IMR-90 (cell line): ENCODE results near the gene STX7. TPM values are rescaled to one million over a fixed set of nuclear protein-coding genes. Genes with fewer than 3 reads are reported as not detected.

ENCODE experiments used
- ATAC-seq: fragments of 200-7000 bp; cut with Tn5 transposase; 2 replicates; pipeline ENCODE4 v1.9.1; 2020; ENCODE audit warnings: low read depth, mild to moderate bottlenecking, moderate library complexity
- BruUV-seq: library from RNA; stranded (reverse); fragments of 400-500 nt; replicated peaks from 2 replicates; lab custom pipeline; 2021; lab: Mats Ljungman, UMichigan
- CTCF ChIA-PET: fragments of 300-600 bp; formaldehyde crosslinking; extraction: SDS; loops from one replicate; lab custom pipeline; 2021; ENCODE audit warnings: antibody characterized with exemption; lab: Yijun Ruan, JAX
- POLR2A ChIA-PET: fragments of 300-600 bp; sonication (Branson Sonifier 250); formaldehyde crosslinking; loops from one replicate; lab custom pipeline; 2022; ENCODE audit warnings: antibody characterized with exemption; ENCODE audit not compliant: unreplicated experiment; lab: Charles Lee
- DNase-seq: peaks from one replicate; pipeline ENCODE4 v3.0.0; 2013
- H2AFZ ChIP-seq: replicated peaks from 2 replicates; pipeline ENCODE3; 2013; ENCODE audit warnings: low read length, mild to moderate bottlenecking; ENCODE audit not compliant: poor library complexity
- H2AK5ac ChIP-seq: 2 replicates; pipeline ENCODE4 v1.6.1; 2013; ENCODE audit warnings: low read depth, low read length, inconsistent platforms
- H2AK9ac ChIP-seq: replicated peaks from 2 replicates; pipeline ENCODE3; 2013; ENCODE audit warnings: mild to moderate bottlenecking, low read depth, low read length, moderate library complexity; ENCODE audit not compliant: poor library complexity
- H2BK120ac ChIP-seq: 2 replicates; pipeline ENCODE4 v1.6.1; 2013; ENCODE audit warnings: low read depth, low read length, inconsistent platforms
- H2BK15ac ChIP-seq: 3 replicates; pipeline ENCODE4 v1.6.1; 2013; ENCODE audit warnings: low read depth, low read length, inconsistent platforms
- H2BK20ac ChIP-seq: 2 replicates; pipeline ENCODE4 v1.6.1; 2013; ENCODE audit warnings: low read depth, mild to moderate bottlenecking, inconsistent platforms, low read length, moderate library complexity
- H2BK5ac ChIP-seq: 2 replicates; pipeline ENCODE4 v1.6.1; 2013; ENCODE audit warnings: mild to moderate bottlenecking, low read depth, low read length, inconsistent platforms; ENCODE audit not compliant: poor library complexity, severe bottlenecking
- H3K14ac ChIP-seq: replicated peaks from 2 replicates; pipeline ENCODE4 v1.6.1; 2013; ENCODE audit warnings: low read depth, low read length, inconsistent platforms
- H3K18ac ChIP-seq: 2 replicates; pipeline ENCODE4 v1.6.1; 2013; ENCODE audit warnings: low read depth, low read length, control low read depth
- H3K23ac ChIP-seq: 2 replicates; pipeline ENCODE4 v1.6.1; 2013; ENCODE audit warnings: low read depth, low read length, inconsistent platforms
- H3K27ac ChIP-seq: 2 replicates; pipeline ENCODE4 v1.5.1; 2013; ENCODE audit warnings: mild to moderate bottlenecking, control low read depth, low read length; ENCODE audit not compliant: insufficient read depth
- H3K27me3 ChIP-seq: 2 replicates; pipeline ENCODE4 v1.6.1; 2013; ENCODE audit warnings: low read length; ENCODE audit not compliant: control insufficient read depth, insufficient read depth
- H3K36me3 ChIP-seq: 2 replicates; pipeline ENCODE4 v1.6.1; 2013; ENCODE audit warnings: low read length, mixed read lengths; ENCODE audit not compliant: control insufficient read depth, insufficient read depth
- H3K4ac ChIP-seq: 2 replicates; pipeline ENCODE4 v1.6.1; 2013; ENCODE audit warnings: low read depth, low read length, inconsistent platforms
- H3K4me1 ChIP-seq: 2 replicates; pipeline ENCODE4 v1.6.1; 2013; ENCODE audit warnings: low read length, mixed read lengths; ENCODE audit not compliant: control insufficient read depth, insufficient read depth
- H3K4me2 ChIP-seq: 2 replicates; pipeline ENCODE4 v1.6.1; 2013; ENCODE audit warnings: low read depth, mild to moderate bottlenecking, control low read depth, low read length, moderate library complexity
- H3K4me3 ChIP-seq: 2 replicates; pipeline ENCODE4 v1.5.1; 2013; ENCODE audit warnings: low read depth, mild to moderate bottlenecking, control low read depth, low read length, moderate library complexity; ENCODE audit not compliant: insufficient read depth
- H3K56ac ChIP-seq: 2 replicates; pipeline ENCODE4 v1.6.1; 2013; ENCODE audit warnings: low read length, inconsistent platforms; ENCODE audit not compliant: insufficient read depth; ENCODE audit errors: extremely low read depth
- H3K79me1 ChIP-seq, 2 experiments: 2 replicates each; pipeline ENCODE4 v1.6.1; 2013; ENCODE audit warnings: low read length in 2 of 2, inconsistent platforms in 1 of 2, low read depth in 1 of 2
- H3K9ac ChIP-seq: 2 replicates; pipeline ENCODE4 v1.6.1; 2013; ENCODE audit warnings: low read depth, low read length, control low read depth
- H3K9me1 ChIP-seq: 2 replicates; pipeline ENCODE4 v1.6.1; 2013; ENCODE audit warnings: low read length, inconsistent platforms; ENCODE audit not compliant: insufficient read depth
- H3K9me3 ChIP-seq: 2 replicates; pipeline ENCODE4 v1.6.1; 2013; ENCODE audit warnings: low read length; ENCODE audit not compliant: control insufficient read depth, insufficient read depth
- H4K20me1 ChIP-seq: 2 replicates; pipeline ENCODE4 v1.6.1; 2013; ENCODE audit warnings: low read length, inconsistent platforms; ENCODE audit not compliant: insufficient read depth
- H4K5ac ChIP-seq: 2 replicates; pipeline ENCODE4 v1.6.1; 2013; ENCODE audit warnings: mild to moderate bottlenecking, low read depth, low read length, control low read depth
- H4K8ac ChIP-seq, 2 experiments: 2 replicates each; pipeline ENCODE4 v1.6.1; 2013; ENCODE audit warnings: low read depth in 2 of 2, low read length in 2 of 2, control low read depth in 1 of 2, inconsistent platforms in 1 of 2
- H4K91ac ChIP-seq: 2 replicates; pipeline ENCODE4 v1.6.1; 2013; ENCODE audit warnings: low read depth, low read length, inconsistent platforms; ENCODE audit not compliant: insufficient read depth
- BHLHE40 ChIP-seq: fragments of 150-350 bp; IDR thresholded peaks from 2 replicates; pipeline ENCODE4 v1.6.1; 2016; ENCODE audit warnings: mild to moderate bottlenecking, low read depth, low read length
- CEBPB ChIP-seq: IDR thresholded peaks from 2 replicates; pipeline ENCODE4 v1.6.1; 2012; ENCODE audit warnings: low read depth, low read length, improper control_type of control experiment
- CHD1 ChIP-seq: IDR thresholded peaks from 2 replicates; pipeline ENCODE4 v1.6.1; 2012; ENCODE audit warnings: low read depth, low read length, improper control_type of control experiment
- CTCF ChIP-seq: conservative IDR thresholded peaks from 2 replicates; pipeline ENCODE4 v1.5.1; 2012; ENCODE audit warnings: mild to moderate bottlenecking, low read depth, low read length, improper control_type of control experiment
- ELK1 ChIP-seq: fragments of 150-350 bp; IDR thresholded peaks from 2 replicates; pipeline ENCODE4 v1.6.1; 2016; ENCODE audit warnings: low read depth, mild to moderate bottlenecking, low read length, moderate library complexity, borderline replicate concordance
- FOS ChIP-seq: fragments of 150-350 bp; IDR thresholded peaks from 2 replicates; pipeline ENCODE4 v1.6.1; 2016; ENCODE audit warnings: low read depth, low read length
- MAFK ChIP-seq: IDR thresholded peaks from 2 replicates; pipeline ENCODE4 v1.6.1; 2012; ENCODE audit warnings: low read depth, low read length, improper control_type of control experiment
- MAZ ChIP-seq: IDR thresholded peaks from 2 replicates; pipeline ENCODE4 v1.6.1; 2012; ENCODE audit warnings: low read depth, mild to moderate bottlenecking, low read length, improper control_type of control experiment, moderate library complexity, borderline replicate concordance
- MXI1 ChIP-seq: IDR thresholded peaks from 2 replicates; pipeline ENCODE4 v1.6.1; 2012; ENCODE audit warnings: low read depth, mild to moderate bottlenecking, low read length, moderate library complexity, borderline replicate concordance
- NFE2L2 ChIP-seq: fragments of 150-350 bp; IDR thresholded peaks from 2 replicates; pipeline ENCODE4 v1.6.1; 2016; ENCODE audit warnings: low read depth, mild to moderate bottlenecking, low read length
- POLR2A ChIP-seq: IDR thresholded peaks from 2 replicates; pipeline ENCODE4 v1.6.1; 2012; ENCODE audit warnings: mild to moderate bottlenecking, low read depth, low read length
- RAD21 ChIP-seq: IDR thresholded peaks from 2 replicates; pipeline ENCODE4 v1.6.1; 2012; ENCODE audit warnings: low read length, improper control_type of control experiment
- RCOR1 ChIP-seq: IDR thresholded peaks from 2 replicates; pipeline ENCODE4 v1.6.1; 2012; ENCODE audit warnings: mild to moderate bottlenecking, low read length, improper control_type of control experiment; ENCODE audit not compliant: insufficient replicate concordance
- RFX5 ChIP-seq: IDR thresholded peaks from 2 replicates; pipeline ENCODE4 v1.8.0; 2012; ENCODE audit warnings: low read depth, mild to moderate bottlenecking, low read length, moderate library complexity
- SMC3 ChIP-seq: fragments of 150-350 bp; IDR thresholded peaks from 2 replicates; pipeline ENCODE4 v1.6.1; 2016; ENCODE audit warnings: low read depth, mild to moderate bottlenecking, antibody characterized with exemption, low read length, moderate library complexity
- USF2 ChIP-seq: fragments of 150-350 bp; IDR thresholded peaks from 2 replicates; pipeline ENCODE4 v1.6.1; 2017; ENCODE audit warnings: mild to moderate bottlenecking, antibody characterized with exemption, low read length, low read depth
- WGBS, 2 experiments: methylation state at CpG; one replicate each; pipeline versions ENCODE4 v1.1.5 to v1.1.7; 2013; ENCODE audit warnings: missing lambda C conversion rate in 2 of 2; ENCODE audit not compliant: insufficient read length in 1 of 2; ENCODE audit errors: extremely low coverage in 2 of 2; 5-methylcytosine and 5-hydroxymethylcytosine counted together
- dilution Hi-C: fragments of 300-500 bp; cut with HindIII; formaldehyde crosslinking; loops from one replicate; pipeline ENCODE4 v1.14.3; 2018; ENCODE audit warnings: low sequenced_read_pairs; ENCODE audit not compliant: unreplicated experiment
- in situ Hi-C: fragments of 300-500 bp; cut with MboI; formaldehyde crosslinking; loops from 3 replicates; pipeline ENCODE4 v1.14.3; 2019; ENCODE audit warnings: low sequenced_read_pairs, inconsistent platforms, mixed read lengths
- intact Hi-C: fragments of 100-400 bp; cut with micrococcal nuclease; formaldehyde crosslinking; loops from 2 replicates; pipeline ENCODE4 v1.10.0; 2022
- polyA plus RNA-seq, 3 experiments: library from polyadenylated mRNA; depleted of rRNA; stranded (reverse); fragments of >200 nt; gene quantifications; 2 replicates each; pipeline ENCODE4 v1.2.3, GENCODE V29; 2012; ENCODE audit warnings: low replicate concordance in 1 of 3
- total RNA-seq: library from RNA; depleted of rRNA; stranded (reverse); fragments of >200 nt; gene quantifications from 2 replicates; pipeline ENCODE4 v1.2.3, GENCODE V29; 2012

STX7 gene
- total and polyA plus RNA-seq, 2 of the 4 experiments (the other 2 are of a cell fraction): 16.5 to 35.1 TPM

- no peaks in the 10 kb centered on the region for H3K36me3 ChIP-seq
- intact Hi-C loops: no loop called here
- H3K9me3 ChIP-seq: no peaks in the 10 kb centered on the region
- H2AFZ ChIP-seq: no peak within 1 kb of the TSS
- H3K56ac ChIP-seq: no peak within 1 kb of the TSS
- H4K8ac ChIP-seq: no peak within 1 kb of the TSS
- H2AK5ac ChIP-seq: no peak within 1 kb of the TSS
- H3K9me1 ChIP-seq: 0 out of 2 replicates have a peak, but pooled peaks cover 4% of the 10 kb centered on the region
- ChIA-PET POLR2A (no interaction called here), CTCF (no interaction called here)
- no CpG with 5 or more reads among the region's 2 CpGs for WGBS, 2 experiments
- H3K4me2 ChIP-seq: no peak within 1 kb of the TSS
- H4K5ac ChIP-seq: no peak within 1 kb of the TSS
- no peak within 1 kb of the TSS for H2AK9ac ChIP-seq
- H3K9ac ChIP-seq: no peak within 1 kb of the TSS
- H3K79me1 ChIP-seq: no peaks in the 10 kb centered on the region
- no peak within 1 kb of the TSS for H3K23ac ChIP-seq
- H3K27me3 ChIP-seq: peaks cover 44% of the 10 kb centered on the region
- TF ChIP-seq USF2: no peak
- TF ChIP-seq CEBPB: no peak
- no peak for TF ChIP-seq NFE2L2
- no peak for TF ChIP-seq CHD1
- TF ChIP-seq RCOR1: no peak
- no peak for TF ChIP-seq BHLHE40
- no peak for TF ChIP-seq FOS
- no peak for TF ChIP-seq POLR2A
- no peak for TF ChIP-seq SMC3
- TF ChIP-seq ELK1: no peak
- TF ChIP-seq CTCF: no peak
- no peak for TF ChIP-seq MAFK
- no peak for TF ChIP-seq RFX5
- no peak for TF ChIP-seq MAZ
- no peak for TF ChIP-seq MXI1
- no peak for TF ChIP-seq RAD21
- BruUV-seq: no TSS peak
- no peak within 1 kb of the TSS for H3K18ac ChIP-seq
- no peak within 1 kb of the TSS for H3K4ac ChIP-seq
- no peak within 1 kb of the TSS for H2BK120ac ChIP-seq
- no peak within 1 kb of the TSS for H2BK5ac ChIP-seq
- no peak for ATAC-seq
- no peak within 1 kb of the TSS for H2BK20ac ChIP-seq
- H3K4me1 ChIP-seq: no peaks in the 10 kb centered on the region
- no peak within 1 kb of the TSS for H4K91ac ChIP-seq
- no peaks in the 10 kb centered on the region for H4K20me1 ChIP-seq
- H3K14ac ChIP-seq: no peak within 1 kb of the TSS
- dilution Hi-C loops: no loop called here
- H2BK15ac ChIP-seq: no peak within 1 kb of the TSS
- no peak within 1 kb of the TSS for H3K27ac ChIP-seq
- no peak for DNase-seq
- in situ Hi-C loops: no loop called here
- no peak within 1 kb of the TSS for H3K4me3 ChIP-seq
Measured at GRCh38 chr6:132552372-132552771, 39.5 kb upstream of the STX7 start, which contains the start of gene TAAR8. Gene TAAR8 (plus strand): TSS chr6:132552672. CDS start chr6:132552693, 21 bp downstream.
